Activated CD4-positive, alpha-beta T cell treated with anti-CD3 and anti-CD28 coated beads, Interleukin-10, Interleukin-2, amounts not matched to agents 100 ng/mL and 50 ng/mL, durations not matched to agents 16 hours and 8 hours (primary cell): ENCODE results near the gene CACNA2D1.
"Not testable (repeated sequence)": the region's sequence is repeated elsewhere in the genome, so short reads cannot be mapped to it uniquely, and the experiment has no call there.

Source experiments
- DNase-seq: peaks from one replicate; pipeline ENCODE4 v3.0.0-alpha.2; 2020

CACNA2D1 gene

DNA sequence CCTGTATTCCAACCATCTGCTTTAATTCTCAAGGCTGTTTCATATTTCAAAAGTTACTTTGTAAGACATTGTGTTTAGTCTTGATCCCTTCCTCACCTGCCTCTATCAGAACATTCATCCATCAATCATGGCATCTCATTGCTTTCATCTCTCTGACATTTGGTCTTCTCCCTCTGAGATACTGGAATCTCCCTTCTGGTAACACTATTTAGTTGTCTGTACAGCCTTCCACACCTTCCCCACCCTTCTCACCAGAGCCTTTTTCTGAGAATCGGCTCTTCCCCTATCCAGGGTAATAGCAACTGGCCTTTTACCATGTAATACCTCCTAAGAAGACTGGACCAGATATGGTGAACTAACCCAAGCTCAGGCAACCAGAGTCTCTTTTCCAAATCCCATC lies 10.1 kb downstream of the CACNA2D1 start:
- no peak for DNase-seq

DNA sequence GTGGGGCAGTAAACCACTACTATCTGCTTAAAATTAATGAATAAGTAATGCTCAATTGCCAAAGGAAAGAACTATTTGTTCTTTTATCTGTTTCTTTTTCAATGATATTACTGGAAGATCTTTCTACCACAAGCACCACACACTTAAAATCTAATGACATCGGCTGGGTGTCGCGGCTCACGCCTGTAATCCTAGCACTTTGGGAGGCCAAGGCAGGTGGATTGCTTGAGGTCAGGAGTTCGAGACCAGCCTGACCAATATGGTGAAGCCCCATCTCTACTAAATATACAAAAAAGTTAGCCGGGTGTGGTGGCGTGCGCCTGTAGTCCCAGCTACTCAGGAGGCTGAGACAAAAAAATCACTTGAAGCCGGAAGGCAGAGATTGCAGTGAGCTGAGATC lies 10.8 kb downstream of the CACNA2D1 start:
- not testable (repeated sequence) for DNase-seq

DNA sequence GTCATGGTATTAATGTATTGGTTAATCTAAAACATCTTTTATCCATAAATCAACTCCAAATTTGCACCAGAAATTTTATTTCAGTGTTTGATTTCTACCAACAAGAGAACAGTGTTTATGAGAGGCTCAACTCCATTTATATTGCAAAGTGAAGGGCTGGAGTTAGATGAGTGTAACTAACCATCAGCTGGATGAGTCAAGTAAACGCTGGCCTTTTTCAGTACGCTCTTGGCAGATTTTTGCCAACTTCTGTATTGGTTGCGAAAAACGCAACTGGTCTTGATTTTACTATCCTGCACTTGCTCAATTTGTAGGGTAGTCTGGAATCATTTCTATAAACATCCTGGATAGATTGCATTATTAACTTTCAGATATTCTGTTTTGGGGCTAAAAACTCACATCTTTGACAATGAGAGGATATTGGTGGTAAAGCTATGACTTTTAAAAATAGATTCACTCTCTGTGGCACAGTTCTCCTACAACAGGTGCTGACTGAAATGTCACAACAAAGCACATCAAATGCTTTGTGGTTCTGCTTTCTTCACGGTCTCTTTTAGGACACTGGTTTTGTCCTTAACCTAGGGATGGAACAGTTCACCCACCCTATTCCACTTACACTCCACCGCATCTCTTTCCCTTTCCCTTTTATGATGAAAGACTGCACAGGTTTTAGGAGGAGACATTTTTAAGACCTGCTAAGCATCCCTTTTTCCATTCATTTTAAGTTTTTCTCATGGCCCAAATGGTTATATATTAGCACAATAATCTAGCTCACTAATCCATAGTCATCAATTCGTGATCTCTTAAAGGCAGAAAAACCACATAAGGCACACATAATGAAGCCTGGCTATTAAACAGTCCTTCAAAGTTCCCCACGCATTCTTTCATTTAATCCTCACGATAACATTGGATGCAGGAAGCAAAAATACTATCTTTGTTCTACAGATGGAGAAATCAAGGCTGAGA lies 12.8 kb downstream of the CACNA2D1 start:
- DNase-seq = no peak

DNA sequence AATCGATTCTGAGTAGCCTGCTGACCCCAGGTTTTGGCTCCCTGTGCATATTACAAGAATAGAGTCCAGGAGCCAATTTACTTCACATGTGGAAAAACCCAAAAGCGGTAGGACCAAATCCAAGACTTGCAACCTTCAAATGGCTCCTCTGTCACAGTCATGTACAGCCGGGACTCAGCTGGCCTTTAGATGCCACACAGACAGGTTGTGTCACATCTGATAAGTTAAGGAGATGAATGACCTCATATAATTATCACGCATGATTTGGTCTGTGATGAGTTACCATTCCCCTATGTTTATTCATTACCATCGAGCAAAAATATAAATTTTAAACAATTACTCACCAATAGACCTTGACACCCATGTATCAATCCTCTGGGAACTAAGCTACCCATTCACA lies 14.2 kb downstream of the CACNA2D1 start:
- DNase-seq = no peak

DNA sequence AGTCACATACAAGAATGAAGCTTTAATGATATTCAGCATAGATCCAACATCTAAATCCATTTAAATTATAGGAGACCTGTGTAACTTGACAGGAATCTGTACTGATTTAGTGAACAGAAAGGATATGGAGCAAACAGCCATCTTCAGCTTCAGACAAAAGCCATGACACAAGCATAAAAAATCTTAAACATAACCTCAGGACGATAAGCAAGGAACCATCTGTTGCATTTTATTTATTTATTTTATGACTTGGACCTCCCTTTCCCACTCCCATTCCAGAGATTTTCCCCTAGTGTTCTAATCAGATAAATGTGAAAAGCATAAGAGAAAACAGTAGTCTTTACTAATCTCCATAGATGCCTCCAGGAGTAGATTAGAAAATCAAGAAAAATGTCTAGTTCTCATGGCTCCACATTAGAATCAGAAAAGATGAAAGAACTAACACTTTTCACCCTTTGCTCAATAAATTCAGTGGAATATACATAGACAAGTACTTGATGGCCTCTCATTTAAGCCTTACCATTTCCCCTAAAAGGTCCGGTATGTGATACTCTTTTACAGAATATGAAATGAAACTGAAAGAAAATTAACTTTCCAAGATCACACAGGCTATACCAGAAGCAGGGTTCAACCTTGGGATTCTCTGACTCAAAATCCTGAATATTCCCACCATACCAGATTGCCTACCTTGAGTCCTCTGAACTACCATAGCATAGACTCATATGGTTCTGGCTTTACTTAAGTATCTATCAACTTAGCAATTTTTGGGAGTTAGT lies 15.2 kb downstream of the CACNA2D1 start:
- no peak for DNase-seq

DNA sequence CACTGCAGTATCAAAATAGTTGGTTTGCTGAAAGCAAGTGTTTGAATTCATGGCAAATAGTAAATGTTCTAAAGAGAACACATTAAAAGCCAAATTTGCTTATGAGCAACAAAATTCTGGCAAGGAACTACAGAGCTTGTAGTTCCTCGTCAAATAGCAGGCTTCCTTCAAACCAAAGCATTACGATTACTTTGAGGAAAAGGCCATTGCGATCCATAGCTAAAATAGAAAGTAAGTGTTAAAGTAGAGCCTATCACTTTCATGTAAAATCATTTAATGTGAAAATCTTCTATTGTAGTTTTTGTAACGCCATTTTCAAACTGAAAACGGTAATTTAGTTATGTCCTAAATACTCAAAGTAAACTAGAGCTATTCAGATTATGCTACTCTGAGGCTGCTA lies 20.1 kb downstream of the CACNA2D1 start:
- no peak for DNase-seq

DNA sequence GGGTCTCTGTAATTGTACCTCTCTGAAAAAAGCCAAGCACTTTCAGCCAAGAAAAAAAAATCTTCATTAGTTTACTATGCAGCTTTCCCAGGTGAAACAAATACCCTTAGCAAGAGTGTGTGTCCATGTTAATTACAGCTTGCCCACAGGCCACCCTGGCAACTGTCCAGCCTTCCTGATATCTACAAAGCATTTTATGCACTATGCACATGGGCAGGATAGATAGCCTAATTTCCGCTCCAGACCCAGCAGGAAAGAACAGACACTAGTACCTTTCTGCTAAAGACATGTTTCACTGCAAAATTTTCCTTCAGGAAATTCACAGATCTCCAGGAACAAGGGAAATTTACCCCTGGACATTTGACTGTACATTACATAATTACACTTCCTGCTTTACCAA lies 24.4 kb downstream of the CACNA2D1 start:
- DNase-seq = no peak

DNA sequence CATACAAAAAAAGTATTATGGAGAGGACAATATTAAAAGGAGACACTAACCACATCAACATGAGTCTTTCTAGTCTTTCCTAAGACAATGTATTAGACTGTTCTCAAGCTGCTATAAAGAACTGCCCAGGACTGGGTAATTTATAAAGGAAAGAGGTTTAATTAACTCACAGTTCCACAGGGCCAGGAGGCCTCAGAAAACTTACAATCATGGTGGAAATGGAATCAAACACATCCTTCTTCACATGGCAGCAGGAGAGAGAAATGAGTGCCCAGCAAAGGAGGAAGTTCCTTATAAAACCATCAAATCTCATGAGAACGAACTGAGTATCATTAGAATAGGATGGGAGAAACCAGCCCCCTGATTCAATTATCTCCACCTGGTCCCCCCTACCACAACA lies 25.7 kb downstream of the CACNA2D1 start:
- no peak for DNase-seq

DNA sequence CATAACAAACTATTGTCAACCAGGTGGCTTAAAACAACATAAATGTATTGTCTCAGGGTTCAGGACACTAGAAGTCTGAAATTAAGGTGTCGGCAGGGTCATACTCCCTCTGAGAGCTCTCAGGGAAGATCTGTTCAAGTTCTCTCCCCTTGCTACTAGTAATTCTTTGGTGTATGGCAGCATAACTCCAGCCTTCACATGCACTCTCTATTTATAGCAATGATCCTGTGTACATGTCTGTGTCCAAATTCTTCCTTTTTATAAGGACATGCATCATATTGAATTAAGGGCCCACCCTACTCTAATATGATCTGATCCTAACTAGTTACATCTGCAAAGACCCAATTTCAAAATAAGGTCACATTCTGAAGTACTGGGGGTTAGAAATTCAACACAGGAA lies 27.2 kb downstream of the CACNA2D1 start:
- DNase-seq = no peak

DNA sequence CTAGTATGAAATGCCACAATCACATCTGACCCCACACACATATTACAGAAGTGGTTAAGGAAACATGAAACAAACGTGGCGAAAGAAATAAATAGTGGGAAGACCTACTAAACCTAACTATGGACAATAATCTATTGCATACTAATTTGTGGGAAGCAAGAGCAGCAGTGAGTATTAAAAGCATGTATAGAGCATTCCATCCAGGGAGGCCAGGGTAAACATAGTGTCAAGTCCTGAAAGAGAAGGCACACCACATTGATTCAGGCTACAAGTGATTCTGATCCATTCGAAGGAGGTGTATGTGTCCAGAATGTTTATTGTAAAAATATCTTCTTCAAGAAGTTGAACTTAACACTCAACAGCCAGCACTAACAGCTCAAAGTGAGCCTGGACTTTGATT lies 29.2 kb downstream of the CACNA2D1 start:
- no peak for DNase-seq

DNA sequence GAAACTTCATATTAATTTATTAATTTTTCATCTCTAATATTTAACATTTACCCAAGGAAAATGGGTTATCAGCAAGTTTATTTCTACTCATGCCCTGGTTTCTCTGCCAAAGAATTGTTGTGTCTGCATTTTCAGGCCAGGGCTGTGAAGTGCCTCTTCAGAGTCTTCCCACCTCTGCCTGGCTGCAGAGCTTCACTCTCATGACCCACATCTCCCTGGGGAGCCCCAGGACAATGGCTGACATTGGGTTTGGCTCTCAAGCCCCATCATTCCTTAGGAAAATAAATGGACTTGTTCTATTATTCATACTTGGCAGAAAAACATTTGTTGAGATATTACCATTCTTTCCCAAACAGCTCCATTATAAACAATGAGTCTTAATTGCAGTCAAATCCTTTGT lies 30.3 kb downstream of the CACNA2D1 start:
- DNase-seq = no peak

DNA sequence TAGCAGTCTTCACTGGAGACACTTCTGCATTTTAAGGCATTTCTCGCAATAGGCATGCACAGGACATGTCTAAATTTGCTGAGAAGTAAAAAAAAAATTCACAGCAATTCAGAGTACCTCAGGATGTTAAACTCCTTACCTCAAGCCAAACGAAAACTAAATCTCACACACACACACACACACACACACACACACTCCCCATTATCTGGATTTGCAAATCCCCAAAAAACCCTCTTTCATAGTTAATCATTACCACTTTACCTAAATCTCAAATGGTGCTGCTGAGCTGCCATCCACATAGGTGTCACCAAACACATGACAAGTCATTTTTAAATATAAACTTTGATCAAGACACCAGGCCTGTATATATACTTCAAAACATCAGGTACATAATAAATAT lies 31.8 kb downstream of the CACNA2D1 start:
- no peak for DNase-seq

DNA sequence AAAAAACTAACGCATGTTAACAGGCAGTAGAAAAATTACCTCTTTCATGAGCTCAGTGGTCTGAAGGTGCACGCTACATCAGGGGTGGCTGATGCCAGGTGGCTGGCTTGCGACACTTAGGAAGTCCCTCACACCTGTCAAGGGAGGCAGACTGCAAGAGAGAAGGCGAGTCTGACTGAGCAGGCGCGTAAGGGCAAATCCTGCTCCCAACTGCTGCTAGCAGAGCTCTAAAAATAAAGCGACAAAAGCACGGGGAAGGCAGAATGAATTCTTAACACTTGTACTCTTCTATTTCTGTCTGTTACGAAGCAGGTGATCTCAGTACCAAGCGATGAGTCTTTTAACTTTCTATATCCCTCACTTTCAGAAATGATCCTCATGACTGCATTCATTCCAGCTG lies 33.1 kb downstream of the CACNA2D1 start:
- no peak for DNase-seq

DNA sequence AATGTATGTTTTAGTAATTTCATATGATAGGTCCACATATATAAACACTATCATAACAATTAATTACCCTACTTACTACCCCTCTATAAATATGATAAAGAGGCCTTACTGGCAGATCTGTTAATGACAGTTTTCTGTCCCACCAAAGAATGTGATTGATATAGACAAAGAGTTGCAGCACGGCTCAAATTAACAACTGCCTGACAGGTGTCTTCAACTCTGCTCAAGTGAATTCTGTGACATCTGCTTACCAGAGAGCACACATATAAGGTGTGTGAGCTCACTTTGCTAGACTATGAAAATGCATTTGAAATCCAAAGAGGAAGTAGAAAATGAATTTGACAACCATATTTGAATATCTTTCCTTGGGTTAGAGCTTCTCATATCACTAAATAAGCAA lies 36.6 kb downstream of the CACNA2D1 start:
- DNase-seq = no peak

DNA sequence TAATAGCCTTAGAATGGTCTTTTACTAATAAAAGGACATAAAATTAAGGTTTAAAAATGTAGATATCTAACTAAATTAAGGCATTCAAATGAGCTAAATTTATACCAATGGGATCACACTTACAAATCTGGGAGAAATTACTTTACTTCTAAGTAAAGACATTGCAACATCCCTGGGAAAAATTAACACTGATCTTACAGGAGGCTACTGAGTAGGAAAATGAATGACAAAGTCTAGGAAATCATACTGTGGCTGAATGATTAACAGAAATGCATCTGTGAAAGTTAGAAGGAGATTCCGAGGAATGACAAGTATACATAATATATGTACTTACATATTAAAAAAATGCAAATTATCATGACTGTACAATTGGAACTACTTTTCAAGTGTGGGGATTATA lies 38.3 kb downstream of the CACNA2D1 start:
- no peak for DNase-seq

DNA sequence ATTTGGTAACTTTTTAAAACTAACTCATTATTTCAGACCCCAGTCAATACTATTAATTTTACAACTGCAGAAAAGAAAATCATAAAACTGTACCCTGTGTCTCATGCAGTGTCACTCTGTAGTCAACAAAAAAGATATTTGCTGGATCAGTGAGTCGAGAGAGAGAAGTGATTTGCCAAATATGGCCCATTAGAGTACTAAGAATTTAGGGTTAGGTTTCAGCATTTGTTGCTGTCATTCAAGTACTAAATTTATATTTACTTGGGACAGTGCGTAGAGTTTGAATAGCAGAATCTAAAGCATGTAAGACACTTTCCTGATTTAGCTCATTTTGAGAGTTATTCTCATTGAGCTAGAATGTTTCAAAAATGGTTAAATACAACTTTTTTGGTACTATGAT lies 38.9 kb downstream of the CACNA2D1 start:
- DNase-seq = no peak

DNA sequence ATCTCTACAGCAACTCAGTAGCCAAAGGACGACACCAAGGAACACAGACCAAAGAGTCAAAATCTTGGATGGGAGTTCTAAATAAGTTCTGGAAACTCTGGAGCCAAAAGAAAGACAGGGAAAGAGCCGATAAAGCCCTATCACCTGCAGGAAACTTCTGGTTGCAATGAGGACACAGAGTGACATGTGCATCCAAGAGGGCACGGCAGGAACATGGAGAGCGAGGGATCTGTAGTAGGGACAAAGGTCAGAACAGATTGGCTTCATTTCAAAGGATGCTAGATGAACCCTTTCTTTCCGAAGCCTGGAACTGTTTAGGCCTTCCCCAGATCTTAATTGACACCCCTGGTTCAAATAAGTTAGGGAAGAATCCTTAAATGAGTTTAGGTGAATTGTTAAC lies 39.5 kb downstream of the CACNA2D1 start:
- DNase-seq = no peak

DNA sequence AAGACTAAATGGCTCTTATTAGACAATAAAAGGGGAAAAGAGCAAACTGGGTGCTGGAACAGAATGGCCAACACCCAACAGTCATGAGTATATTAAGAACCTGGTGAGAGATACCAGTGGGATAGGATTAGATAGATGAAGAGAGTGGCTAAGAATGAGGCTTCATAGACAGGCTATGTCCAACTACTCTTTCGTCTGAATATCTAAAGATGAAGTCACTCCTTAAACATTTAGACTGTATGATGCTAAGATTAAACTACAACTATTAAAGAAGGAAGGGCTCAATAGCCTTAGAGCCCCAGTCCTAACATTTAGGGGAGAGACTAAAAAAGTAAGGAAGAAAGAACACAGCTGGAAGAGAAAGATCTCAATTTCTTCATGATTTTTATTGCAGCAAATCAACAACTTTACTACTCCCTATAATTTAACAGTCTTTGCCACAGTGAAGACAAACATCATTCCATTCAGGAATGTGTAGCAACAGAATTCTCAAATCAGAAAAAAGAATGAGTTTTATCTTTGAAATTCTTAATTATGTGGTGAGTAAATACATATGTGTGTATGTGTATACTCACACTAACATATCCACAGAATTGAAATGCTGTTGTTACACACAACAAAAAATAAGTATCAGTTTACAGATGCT lies 45.6 kb downstream of the CACNA2D1 start:
- no peak for DNase-seq

DNA sequence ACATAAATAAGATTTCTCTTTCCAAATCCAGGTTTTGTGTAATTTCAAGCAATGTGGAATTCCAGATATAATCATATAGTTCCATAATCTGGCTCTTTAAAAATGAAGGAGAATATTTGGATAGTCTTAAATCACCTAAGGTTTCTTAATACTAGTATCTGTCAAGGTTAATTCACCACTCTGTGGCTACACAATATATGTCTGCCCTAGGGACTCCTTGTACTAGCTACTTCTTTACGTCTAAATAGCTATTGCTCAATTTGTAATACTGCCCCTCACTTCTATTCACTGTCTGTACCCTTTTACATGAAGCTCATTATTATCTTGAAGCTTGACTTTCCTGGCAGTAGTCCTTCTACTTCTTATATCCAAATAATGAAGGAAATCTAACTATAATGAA lies 47.2 kb downstream of the CACNA2D1 start:
- no peak for DNase-seq

DNA sequence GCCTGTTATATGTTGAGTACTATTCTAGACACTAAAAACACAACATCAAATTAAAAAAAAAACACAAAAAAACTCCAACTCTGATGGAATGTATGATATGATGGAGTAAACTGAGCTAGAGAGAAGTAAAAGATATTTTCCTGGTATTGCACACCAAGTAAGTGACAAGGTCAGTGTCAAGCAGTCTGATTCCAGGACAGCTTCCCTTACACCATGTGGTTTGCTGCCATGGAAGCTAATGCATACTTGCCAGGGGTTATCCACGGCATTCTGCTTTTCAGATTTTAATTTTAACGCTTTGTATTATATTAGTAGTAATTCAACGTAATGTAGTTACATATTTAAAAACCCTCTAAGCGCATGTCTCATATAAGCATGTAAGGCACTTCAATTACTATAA lies 48.4 kb downstream of the CACNA2D1 start:
- no peak for DNase-seq

DNA sequence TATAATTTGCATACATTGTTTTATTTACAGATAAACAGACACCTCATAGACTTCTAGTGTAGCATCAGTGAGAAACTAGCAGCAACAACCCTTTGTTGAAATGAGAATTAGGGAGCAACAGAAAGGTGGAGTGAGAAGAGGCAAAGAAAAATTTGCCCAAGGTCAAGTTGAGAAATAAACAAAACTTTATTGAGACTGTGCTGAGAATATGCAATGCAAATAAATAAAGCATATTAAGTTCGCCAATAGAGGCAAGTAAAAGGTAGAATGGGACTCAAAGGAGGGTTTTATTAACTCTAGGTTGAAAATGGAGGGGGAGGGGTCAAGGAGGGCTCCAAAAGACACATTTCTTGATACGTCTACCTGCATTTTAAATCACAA lies 49.7 kb downstream of the CACNA2D1 start:
- no peak for DNase-seq

DNA sequence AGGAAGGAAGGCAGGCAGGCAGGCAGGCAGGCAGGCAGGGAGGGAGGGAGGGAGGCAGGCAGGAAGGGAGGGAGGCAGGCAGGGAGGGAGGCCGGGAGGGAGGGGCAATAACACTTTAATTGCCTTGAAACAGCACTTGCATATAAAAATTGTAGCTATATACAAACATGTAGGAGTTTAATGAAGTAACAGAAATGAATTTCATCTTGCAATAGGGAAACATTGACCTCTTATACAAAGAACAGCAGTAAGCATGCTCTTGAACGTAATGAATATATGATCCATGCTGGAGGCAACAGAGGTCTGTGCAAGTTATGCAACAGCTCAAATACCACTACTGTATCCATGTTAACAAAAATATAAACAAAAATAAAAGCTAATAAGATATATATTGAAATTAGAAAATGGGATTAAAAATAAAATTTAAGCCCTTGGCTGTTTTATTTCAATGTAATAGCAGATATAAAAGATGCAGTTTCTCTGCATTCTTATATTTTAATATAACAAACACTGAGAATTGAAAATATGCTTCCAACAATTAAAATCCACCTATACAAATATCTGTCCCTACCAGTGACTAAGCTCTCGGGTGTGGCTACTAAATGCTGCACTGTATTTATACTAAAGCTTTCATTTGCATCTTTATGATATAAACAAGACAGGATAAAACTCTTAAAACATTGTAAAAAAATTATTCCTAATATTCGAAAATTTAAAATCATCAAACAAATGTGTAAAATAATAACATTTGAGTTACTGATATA lies 50.3 kb downstream of the CACNA2D1 start:
- no peak for DNase-seq

DNA sequence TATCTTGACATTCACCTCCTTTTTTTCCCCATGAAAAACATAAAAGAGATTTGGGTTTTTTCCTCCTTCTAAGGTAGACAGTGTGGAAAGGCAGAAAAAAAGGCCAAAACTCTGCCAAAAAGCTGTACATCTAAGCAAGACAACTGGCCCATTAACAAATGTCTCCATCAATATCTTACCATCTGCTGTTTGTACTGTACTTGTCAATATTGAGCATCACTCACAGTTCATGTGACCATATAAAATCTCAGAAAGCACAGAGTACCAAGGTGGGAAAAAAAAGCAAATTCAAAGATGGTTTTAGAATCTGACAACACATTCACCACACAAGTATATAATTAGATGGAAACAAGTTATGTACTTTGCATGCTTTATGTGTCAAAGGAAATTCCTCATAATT lies 52.6 kb downstream of the CACNA2D1 start:
- no peak for DNase-seq
